Measurements from ENCODE around the gene PIP5K1C. TPM values are rescaled to one million over a fixed set of nuclear protein-coding genes. Genes with fewer than 3 reads are reported as not detected.

Gene PIP5K1C
- total RNA-seq, 1 experiment from 2014 or later, result 34.0 TPM

DNA sequence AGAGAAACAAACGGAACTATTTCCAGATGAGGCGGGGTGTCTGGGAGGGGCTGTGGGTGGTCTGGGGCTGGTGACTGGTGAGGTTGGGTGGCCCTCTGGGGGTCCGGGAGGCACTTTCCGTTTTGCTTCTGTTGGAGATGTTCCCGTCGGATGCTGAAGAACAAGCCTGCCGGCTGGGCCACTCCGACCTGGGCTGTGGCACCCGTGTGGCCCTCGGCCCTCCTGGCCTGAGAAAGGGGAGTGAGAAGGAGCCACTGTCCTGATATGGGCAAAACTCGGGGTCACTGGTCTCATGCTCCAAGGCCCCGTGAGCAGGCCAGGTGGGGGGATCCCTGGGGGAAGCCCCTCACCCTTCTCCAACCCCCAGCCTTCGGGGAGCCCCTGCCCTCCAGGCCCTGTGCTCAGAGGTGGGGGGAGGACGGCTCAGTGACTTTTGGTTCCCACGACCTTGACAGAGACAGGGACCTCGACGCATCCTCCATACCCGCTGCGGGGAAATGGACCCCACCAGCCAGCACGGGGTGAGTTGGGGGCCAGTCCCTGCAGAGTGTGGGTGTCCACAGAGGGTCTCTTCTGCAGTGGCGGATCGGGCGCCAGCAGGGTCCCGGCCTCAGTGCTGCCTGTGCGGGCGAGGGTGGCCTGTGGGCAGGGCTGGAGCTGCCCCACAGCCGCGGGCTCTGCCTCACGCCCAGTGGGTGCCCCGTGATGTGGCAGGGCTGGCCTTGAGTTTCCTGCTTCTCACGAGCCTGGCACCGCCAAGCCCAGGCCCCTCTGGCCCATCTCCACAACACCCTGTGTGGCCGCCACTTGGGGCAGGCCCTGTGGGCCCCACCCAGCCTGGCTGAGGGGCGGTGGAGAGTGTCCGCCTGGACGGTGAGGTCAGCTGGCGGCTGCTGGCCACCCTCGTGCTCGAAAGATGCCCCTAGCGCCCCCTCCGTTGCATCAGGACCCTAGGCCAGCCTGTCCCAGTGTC is 89.2 kb downstream of the PIP5K1C start (continued):
- TF ChIP-seq, protein P1, sequence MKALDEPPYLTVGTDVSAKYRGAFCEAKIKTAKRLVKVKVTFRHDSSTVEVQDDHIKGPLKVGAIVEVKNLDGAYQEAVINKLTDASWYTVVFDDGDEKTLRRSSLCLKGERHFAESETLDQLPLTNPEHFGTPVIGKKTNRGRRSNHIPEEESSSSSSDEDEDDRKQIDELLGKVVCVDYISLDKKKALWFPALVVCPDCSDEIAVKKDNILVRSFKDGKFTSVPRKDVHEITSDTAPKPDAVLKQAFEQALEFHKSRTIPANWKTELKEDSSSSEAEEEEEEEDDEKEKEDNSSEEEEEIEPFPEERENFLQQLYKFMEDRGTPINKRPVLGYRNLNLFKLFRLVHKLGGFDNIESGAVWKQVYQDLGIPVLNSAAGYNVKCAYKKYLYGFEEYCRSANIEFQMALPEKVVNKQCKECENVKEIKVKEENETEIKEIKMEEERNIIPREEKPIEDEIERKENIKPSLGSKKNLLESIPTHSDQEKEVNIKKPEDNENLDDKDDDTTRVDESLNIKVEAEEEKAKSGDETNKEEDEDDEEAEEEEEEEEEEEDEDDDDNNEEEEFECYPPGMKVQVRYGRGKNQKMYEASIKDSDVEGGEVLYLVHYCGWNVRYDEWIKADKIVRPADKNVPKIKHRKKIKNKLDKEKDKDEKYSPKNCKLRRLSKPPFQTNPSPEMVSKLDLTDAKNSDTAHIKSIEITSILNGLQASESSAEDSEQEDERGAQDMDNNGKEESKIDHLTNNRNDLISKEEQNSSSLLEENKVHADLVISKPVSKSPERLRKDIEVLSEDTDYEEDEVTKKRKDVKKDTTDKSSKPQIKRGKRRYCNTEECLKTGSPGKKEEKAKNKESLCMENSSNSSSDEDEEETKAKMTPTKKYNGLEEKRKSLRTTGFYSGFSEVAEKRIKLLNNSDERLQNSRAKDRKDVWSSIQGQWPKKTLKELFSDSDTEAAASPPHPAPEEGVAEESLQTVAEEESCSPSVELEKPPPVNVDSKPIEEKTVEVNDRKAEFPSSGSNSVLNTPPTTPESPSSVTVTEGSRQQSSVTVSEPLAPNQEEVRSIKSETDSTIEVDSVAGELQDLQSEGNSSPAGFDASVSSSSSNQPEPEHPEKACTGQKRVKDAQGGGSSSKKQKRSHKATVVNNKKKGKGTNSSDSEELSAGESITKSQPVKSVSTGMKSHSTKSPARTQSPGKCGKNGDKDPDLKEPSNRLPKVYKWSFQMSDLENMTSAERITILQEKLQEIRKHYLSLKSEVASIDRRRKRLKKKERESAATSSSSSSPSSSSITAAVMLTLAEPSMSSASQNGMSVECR (CRISPR knock-in tag; IDR thresholded peaks at IDR 0.05; ENCODE audit: borderline replicate concordance), result no peak
- no peak for TF ChIP-seq HMGA2 (CRISPR knock-in tag; IDR thresholded peaks at IDR 0.05)

DNA sequence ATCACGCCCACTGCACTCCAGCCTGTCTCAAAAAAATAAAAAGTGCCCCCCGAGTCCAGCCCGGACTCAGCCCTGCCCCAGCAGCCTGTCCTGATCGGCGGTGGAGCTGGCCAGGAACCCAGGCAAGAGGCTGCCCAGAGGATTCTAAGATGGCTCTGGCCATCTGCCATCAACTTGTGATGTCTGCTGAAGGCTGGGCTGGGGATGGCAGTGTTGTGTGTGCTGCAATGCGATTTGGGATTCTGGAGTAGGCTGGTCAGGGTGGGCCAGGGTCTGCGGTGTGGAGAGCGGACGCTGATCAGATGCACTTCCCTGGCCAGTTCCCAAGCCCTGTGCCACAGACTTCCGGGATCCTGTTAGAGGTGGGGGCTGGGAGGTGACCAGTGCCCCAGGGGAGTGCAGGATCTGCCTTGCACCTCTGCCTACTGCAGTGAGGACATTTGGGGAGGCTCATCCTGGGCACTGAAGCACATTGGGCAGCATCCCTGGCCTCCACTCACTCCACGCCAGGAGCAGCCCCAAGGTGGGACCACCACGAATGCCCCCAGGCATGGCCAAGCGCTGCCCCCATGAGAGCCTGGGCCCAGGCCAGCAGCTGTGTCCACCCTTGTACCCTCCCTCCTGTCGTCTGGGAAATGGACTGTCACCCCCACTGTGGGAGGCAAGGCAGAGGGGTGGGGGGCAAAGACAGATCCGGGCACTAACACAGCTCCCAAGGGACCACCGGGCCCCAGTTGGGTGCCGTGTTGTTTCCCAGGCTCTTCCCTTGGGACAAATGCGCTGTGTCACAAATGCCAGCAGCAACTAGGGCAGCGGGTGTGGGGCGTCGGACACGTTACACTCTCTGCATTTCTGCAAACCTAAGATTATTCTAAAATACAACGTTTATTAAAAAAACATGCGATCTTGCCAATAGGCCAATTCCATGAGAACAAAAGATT is 90.2 kb downstream of the PIP5K1C start:
- DNase-seq (ENCODE audit: low spot score) (no peak), ATAC-seq (no peak)
- H3K4me3 Mint-ChIP-seq, result no peak overlapping the region
- POLR2A ChIA-PET, result no interaction called here
- peaks cover 11% of the 10 kb centered on the region for H3K4me1 Mint-ChIP-seq
- CTCF ChIA-PET, result interaction anchor here (0.7 kb wide), 1 partner anchor 9 kb away, joined by 3 read pairs; no protein-coding TSS in a partner anchor
- H3K9me3 Mint-ChIP-seq, result no peaks in the 10 kb centered on the region
- TF ChIP-seq TEAD4 (CRISPR knock-in tag; IDR thresholded peaks at IDR 0.05) (no peak), NFATC4 (CRISPR knock-in tag; IDR thresholded peaks at IDR 0.05) (no peak), NFYB (CRISPR knock-in tag; conservative IDR thresholded peaks at IDR 0.05; ENCODE audit: low read depth) (no peak), ZNF263 (CRISPR knock-in tag; IDR thresholded peaks at IDR 0.05; ENCODE audit: low read depth) (no peak), FOXP1 (CRISPR knock-in tag; IDR thresholded peaks at IDR 0.05; ENCODE audit: borderline replicate concordance) (0 out of 2 replicates have a peak, but pooled peaks have one; percentile 49), TEAD1 (CRISPR knock-in tag; IDR thresholded peaks at IDR 0.05) (no peak)
- TF ChIP-seq, protein P2, sequence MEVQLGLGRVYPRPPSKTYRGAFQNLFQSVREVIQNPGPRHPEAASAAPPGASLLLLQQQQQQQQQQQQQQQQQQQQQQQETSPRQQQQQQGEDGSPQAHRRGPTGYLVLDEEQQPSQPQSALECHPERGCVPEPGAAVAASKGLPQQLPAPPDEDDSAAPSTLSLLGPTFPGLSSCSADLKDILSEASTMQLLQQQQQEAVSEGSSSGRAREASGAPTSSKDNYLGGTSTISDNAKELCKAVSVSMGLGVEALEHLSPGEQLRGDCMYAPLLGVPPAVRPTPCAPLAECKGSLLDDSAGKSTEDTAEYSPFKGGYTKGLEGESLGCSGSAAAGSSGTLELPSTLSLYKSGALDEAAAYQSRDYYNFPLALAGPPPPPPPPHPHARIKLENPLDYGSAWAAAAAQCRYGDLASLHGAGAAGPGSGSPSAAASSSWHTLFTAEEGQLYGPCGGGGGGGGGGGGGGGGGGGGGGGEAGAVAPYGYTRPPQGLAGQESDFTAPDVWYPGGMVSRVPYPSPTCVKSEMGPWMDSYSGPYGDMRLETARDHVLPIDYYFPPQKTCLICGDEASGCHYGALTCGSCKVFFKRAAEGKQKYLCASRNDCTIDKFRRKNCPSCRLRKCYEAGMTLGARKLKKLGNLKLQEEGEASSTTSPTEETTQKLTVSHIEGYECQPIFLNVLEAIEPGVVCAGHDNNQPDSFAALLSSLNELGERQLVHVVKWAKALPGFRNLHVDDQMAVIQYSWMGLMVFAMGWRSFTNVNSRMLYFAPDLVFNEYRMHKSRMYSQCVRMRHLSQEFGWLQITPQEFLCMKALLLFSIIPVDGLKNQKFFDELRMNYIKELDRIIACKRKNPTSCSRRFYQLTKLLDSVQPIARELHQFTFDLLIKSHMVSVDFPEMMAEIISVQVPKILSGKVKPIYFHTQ (CRISPR knock-in tag; IDR thresholded peaks at IDR 0.05), result no peak
- TF ChIP-seq, protein P3, sequence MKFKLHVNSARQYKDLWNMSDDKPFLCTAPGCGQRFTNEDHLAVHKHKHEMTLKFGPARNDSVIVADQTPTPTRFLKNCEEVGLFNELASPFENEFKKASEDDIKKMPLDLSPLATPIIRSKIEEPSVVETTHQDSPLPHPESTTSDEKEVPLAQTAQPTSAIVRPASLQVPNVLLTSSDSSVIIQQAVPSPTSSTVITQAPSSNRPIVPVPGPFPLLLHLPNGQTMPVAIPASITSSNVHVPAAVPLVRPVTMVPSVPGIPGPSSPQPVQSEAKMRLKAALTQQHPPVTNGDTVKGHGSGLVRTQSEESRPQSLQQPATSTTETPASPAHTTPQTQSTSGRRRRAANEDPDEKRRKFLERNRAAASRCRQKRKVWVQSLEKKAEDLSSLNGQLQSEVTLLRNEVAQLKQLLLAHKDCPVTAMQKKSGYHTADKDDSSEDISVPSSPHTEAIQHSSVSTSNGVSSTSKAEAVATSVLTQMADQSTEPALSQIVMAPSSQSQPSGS (CRISPR knock-in tag; IDR thresholded peaks at IDR 0.05; ENCODE audit: borderline replicate concordance, low read depth), result no peak
- TF ChIP-seq, protein P4, sequence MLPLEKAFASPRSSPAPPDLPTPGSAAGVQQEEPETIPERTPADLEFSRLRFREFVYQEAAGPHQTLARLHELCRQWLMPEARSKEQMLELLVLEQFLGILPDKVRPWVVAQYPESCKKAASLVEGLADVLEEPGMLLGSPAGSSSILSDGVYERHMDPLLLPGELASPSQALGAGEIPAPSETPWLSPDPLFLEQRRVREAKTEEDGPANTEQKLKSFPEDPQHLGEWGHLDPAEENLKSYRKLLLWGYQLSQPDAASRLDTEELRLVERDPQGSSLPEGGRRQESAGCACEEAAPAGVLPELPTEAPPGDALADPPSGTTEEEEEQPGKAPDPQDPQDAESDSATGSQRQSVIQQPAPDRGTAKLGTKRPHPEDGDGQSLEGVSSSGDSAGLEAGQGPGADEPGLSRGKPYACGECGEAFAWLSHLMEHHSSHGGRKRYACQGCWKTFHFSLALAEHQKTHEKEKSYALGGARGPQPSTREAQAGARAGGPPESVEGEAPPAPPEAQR (CRISPR knock-in tag; IDR thresholded peaks at IDR 0.05), result no peak
- H3K27me3 Mint-ChIP-seq (ENCODE audit: low read depth), result no peaks in the 10 kb centered on the region
- H3K36me3 Mint-ChIP-seq, result no peaks in the 10 kb centered on the region; the same call in 1 of the 2 replicates
- no peak overlapping the region for H3K27ac Mint-ChIP-seq
